Measurements from ENCODE around the gene PLAAT1. TPM values are rescaled to one million over a fixed set of nuclear protein-coding genes. Genes with fewer than 3 reads are reported as not detected.

The PLAAT1 gene
- total RNA-seq, 6 experiments from 2014 or later: 0.31 TPM; not detected in 5

- intact Hi-C loops (cut with DNase I): no loop called here
- ATAC-seq (no peak), DNase-seq (no peak)
- Histone ChIP-seq H3K9me3 (no peaks in the 10 kb centered on the region), H3K36me3 (no peaks in the 10 kb centered on the region), H3K27me3 (no peaks in the 10 kb centered on the region), H3K4me3 (no peak overlapping the region), H3K27ac (no peak overlapping the region), H3K4me1 (no peaks in the 10 kb centered on the region)
- WGBS (ENCODE audit: insufficient coverage, low coverage, low lambda C conversion rate, missing lambda C conversion rate): 70% methylated on average over 6 of the region's 6 CpGs
- no peak for TF ChIP-seq POLR2A (IDR thresholded peaks at IDR 0.05)
- TF ChIP-seq CTCF (IDR thresholded peaks at IDR 0.05): no peak
Measured at GRCh38 chr3:193225302-193226125, 15.5 kb upstream of the PLAAT1 start.

GRCh38 chr3:193228206-193228605 lies 12.8 kb upstream of the PLAAT1 start:
- no peak for ATAC-seq
- no peak for DNase-seq
- Histone ChIP-seq H3K27me3 (no peaks in the 10 kb centered on the region), H3K9me3 (no peaks in the 10 kb centered on the region), H3K4me1 (no peaks in the 10 kb centered on the region), H3K4me3 (no peak overlapping the region), H3K27ac (no peak overlapping the region), H3K36me3 (no peaks in the 10 kb centered on the region)
- intact Hi-C loops (cut with DNase I): no loop called here
- WGBS (ENCODE audit: insufficient coverage, low coverage, low lambda C conversion rate, missing lambda C conversion rate): 60% methylated on average over 2 of the region's 6 CpGs
- TF ChIP-seq POLR2A (IDR thresholded peaks at IDR 0.05) (no peak), CTCF (IDR thresholded peaks at IDR 0.05) (no peak)

GRCh38 chr3:193229851-193230420 lies 11.1 kb upstream of the PLAAT1 start:
- WGBS (ENCODE audit: insufficient coverage, low coverage, low lambda C conversion rate, missing lambda C conversion rate): 54% methylated on average over 4 of the region's 4 CpGs
- intact Hi-C loops (cut with DNase I): no loop called here
- DNase-seq (no peak), ATAC-seq (no peak)
- TF ChIP-seq CTCF (IDR thresholded peaks at IDR 0.05) (no peak), POLR2A (IDR thresholded peaks at IDR 0.05) (no peak)
- H3K36me3 ChIP-seq: no peaks in the 10 kb centered on the region
- H3K27ac ChIP-seq: no peak overlapping the region
- H3K4me1 ChIP-seq: no peaks in the 10 kb centered on the region
- no peaks in the 10 kb centered on the region for H3K9me3 ChIP-seq
- H3K4me3 ChIP-seq: no peak overlapping the region
- H3K27me3 ChIP-seq: no peaks in the 10 kb centered on the region

GRCh38 chr3:193230610-193231009 lies 10.4 kb upstream of the PLAAT1 start:
- no peak for DNase-seq
- H3K27me3 ChIP-seq: no peaks in the 10 kb centered on the region
- WGBS (ENCODE audit: insufficient coverage, low coverage, low lambda C conversion rate, missing lambda C conversion rate): 68% methylated on average over 4 of the region's 4 CpGs
- no peaks in the 10 kb centered on the region for H3K9me3 ChIP-seq
- no peaks in the 10 kb centered on the region for H3K4me1 ChIP-seq
- no peaks in the 10 kb centered on the region for H3K36me3 ChIP-seq
- no peak overlapping the region for H3K4me3 ChIP-seq
- no peak overlapping the region for H3K27ac ChIP-seq
- intact Hi-C loops (cut with DNase I): no loop called here
- ATAC-seq: no peak
- TF ChIP-seq CTCF (IDR thresholded peaks at IDR 0.05): no peak
- no peak for TF ChIP-seq POLR2A (IDR thresholded peaks at IDR 0.05)

All from right lobe of liver (tissue), 6 donors.